GF-D8 (cell line): Measurements from ENCODE around the gene NHERF2.
"Not testable (repeated sequence)": the region's sequence is repeated elsewhere in the genome, so short reads cannot be mapped to it uniquely, and the experiment has no call there.

ENCODE experiments used
- DNase-seq: peaks from one replicate; lab custom pipeline; 2025; lab: John Stamatoyannopoulos, UW

Gene NHERF2

GRCh38 chr16:2028146-2028545 is 1.4 kb downstream of the NHERF2 start:
- no peak for DNase-seq

- DNase-seq, result no peak
Observed at GRCh38 chr16:2028620-2029220, 2.0 kb downstream of the NHERF2 start.

GRCh38 chr16:2029350-2029749 is 2.6 kb downstream of the NHERF2 start:
- DNase-seq, result no peak

DNA sequence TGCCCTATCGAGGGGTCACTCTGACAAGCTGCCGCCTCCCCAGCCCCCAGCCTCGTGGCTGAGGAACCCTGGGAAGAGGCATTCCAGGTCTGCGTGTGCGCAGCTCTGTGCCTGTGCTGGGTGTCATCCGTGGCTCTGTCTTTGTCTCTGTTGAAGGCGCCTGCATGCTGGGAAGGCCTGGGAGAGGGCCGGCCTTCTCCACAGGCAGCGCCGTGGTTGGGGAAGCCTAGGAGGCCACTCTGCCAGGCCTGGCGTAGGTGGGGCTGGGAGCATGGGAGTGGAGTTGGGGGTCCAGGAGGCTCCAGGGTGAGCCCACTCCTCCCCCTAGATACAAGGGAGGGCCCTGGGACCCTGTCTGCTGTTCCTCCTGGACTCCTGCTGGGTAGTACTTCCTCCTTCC is 3.3 kb downstream of the NHERF2 start:
- DNase-seq, result no peak

DNA sequence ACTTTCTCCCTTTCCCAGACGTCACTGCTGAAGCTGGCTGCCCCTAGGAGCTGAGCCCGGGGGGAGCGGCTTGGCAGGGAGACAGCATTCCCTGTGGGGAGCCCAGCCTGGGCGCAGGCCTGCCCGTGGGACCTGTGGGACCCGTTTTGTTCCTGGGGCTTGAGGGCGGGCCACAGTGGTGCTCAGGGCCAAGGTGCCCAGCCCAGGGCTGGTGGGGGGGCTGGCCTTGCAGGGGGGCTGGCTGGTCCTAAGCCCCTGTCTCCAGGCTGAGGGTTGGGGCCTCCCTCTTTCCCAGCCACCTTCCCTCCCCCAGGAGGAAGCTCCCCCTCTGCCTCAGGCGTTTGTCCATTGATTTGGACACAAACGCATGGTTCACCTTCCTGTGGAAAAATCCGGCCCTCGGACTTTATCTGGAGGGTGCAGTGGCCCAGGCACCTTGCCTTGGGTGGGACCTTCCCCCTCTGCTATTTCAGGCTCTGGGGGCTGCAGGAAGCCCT is 4.4 kb downstream of the NHERF2 start:
- no peak for DNase-seq

GRCh38 chr16:2032285-2033056 is 5.8 kb downstream of the NHERF2 start:
- no peak for DNase-seq

DNA sequence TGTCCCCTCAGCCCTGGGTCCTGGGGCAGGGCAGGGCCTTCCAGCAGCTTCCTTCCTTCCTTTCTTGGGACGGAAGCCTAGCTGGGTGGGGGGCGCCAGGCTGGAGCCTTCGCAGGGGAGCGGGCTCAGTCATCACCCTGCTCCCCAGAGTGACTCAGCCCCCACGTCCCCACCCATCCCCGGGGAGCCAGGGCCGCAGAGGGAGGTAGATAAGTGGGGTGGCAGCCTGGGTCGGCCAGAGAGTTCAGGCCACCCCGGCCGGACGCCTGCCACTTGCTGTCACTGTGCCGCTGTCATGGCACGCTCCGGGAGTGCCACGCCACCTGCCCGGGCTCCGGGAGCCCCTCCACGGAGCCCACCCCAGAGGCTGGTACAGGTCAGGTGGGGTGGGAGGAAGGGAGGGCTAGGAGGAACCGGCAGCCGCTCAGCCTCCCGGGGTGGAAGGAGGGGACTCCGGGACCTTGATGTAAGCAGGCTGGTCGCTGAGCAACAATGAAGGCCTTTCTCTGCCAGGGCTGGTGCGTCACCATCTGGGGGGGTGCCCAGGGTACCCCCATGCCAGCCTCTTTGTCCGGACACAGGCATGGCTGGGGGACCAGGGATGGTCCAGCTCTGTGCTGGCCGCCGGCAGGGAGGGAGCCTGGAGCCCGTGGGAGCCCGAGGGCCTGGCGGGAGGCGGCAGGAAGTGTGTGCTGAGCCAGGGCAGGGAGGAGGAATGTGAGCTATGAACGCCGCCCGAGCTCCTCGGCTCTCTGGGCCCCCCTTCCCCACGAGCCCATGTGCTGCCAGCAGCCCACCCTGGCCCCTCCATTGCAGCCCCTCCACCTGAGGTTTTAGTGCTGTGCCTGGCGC is 6.6 kb downstream of the NHERF2 start:
- DNase-seq, result no peak

- DNase-seq, result not testable (repeated sequence)
Observed at GRCh38 chr16:2033909-2034695, 7.4 kb downstream of the NHERF2 start.

DNA sequence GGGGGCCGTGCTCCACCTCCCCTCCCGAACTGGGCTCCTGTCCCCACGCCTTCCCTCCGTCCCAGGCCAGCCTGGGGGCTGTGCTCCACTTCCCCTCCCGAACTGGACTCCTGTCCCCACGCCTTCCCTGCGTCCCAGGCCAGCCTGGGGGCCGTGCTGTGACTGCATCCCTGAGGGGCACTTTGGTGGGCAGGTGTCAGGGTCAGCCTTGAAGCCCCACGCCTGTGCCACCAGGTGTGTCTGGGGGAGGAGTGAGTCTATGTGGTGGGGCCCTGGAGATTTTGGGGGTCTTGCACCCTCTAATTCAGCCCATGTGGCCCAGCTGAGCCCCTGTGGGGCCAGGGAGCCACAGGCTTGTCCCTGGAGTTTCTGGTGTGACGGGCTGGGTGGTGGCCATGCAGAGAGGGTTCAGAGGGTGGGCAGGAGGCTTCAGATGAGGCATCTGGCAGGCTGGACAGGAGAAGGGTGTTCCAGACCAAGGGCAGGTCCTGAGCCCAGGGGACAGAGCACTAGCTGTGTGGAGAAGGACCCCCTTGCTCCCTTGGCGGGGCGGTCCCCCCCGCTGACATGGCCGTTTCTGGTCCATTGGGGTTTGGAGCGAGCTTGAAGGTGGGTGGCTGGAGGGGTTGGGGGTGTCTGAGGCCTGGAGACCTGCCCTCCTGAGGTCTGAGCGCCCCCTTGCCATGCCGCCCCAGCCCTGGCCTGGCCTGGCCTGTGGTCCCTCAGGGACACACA is 8.2 kb downstream of the NHERF2 start:
- no peak for DNase-seq

GRCh38 chr16:2035431-2036199 is 8.9 kb downstream of the NHERF2 start:
- no peak for DNase-seq

DNA sequence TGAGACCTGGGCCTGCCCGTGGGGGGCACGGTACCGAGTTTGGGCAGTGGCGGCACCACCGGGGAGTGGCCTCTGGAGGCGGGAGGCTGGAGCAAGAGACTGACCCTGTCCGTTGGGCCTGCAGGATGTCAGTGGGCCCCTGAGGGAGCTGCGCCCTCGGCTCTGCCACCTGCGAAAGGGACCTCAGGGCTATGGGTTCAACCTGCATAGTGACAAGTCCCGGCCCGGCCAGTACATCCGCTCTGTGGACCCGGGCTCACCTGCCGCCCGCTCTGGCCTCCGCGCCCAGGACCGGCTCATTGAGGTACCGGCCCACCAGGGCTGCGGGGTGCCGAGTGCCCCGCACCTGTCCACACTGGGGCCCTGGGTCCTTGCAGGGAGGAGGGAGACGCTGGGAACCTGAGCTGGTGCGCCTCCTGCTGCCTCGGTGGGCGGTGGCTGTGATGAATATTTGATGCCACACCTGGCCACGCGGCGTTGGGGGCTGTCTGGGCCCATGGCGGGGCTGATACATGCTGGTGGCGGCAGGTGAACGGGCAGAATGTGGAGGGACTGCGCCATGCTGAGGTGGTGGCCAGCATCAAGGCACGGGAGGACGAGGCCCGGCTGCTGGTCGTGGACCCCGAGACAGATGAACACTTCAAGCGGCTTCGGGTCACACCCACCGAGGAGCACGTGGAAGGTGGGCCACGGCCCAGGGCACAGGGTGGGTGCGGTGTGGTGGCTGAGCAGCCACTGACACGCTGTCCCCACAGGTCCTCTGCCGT is 9.7 kb downstream of the NHERF2 start:
- DNase-seq, result no peak

DNA sequence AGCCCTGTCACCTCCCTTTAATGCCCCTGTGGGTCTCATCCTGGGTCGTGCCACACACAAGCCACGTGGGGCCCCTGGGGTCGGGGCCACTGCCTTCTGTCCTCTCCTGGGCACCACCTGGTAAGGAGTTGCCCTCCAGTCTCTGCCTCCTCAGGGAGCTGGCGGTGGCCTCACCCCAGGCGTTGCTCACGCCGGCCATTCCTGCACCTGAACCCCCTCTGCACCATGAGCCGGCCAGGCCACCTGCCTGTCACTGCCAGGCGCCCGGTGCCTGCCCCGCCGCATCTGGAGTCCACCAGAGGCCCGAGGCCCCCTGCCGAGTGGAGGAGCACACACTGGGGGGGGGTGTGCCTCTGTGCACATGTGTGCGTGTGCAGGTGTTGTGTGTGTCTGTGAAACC is 10.4 kb downstream of the NHERF2 start:
- no peak for DNase-seq

DNA sequence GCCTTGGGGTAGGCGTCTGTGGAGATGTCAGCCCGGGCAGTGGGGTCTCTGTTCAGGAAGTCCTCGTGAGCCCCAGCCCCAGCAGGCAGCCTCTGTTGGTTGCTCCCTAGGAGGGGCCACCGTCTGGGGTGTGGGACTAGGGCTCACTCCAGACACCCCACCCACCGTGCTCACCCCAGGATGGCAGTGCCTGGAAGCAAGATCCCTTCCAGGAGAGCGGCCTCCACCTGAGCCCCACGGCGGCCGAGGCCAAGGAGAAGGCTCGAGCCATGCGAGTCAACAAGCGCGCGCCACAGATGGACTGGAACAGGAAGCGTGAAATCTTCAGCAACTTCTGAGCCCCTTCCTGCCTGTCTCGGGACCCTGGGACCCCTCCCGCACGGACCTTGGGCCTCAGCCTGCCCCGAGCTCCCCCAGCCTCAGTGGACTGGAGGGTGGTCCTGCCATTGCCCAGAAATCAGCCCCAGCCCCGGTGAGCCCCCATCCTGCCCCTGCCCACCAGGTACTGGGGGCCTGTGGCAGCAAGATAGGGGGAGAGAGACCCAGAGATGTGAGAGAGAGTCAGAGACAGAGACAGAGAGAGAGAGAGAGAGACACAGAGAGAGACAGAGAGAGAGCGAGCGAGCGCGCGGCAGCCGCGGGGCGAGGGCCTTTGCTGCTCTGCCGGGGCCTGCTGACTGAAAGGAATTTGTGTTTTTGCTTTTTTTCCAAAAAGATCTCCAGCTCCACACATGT is 11.1 kb downstream of the NHERF2 start:
- no peak for DNase-seq

- DNase-seq, result no peak
Observed at GRCh38 chr16:2038382-2039231, 11.9 kb downstream of the NHERF2 start.

GRCh38 chr16:2039274-2040031 is 12.8 kb downstream of the NHERF2 start:
- DNase-seq, result no peak

- no peak for DNase-seq
Observed at GRCh38 chr16:2040041-2040786, 13.5 kb downstream of the NHERF2 start.
